Measurements from ENCODE around the gene CASK. TPM values are rescaled to one million over a fixed set of nuclear protein-coding genes. Genes with fewer than 3 reads are reported as not detected.

CASK gene
- total RNA-seq, 1 experiment from 2014 or later = 163 TPM

GRCh38 chrX:41529221-41529620, 394.1 kb downstream of the CASK start:
- no peak overlapping the region for H3K4me3 Mint-ChIP-seq (ENCODE audit: unreplicated experiment)
- no peak overlapping the region for H3K27ac Mint-ChIP-seq (ENCODE audit: unreplicated experiment)
- intact Hi-C loops (cut with micrococcal nuclease; ENCODE audit: unreplicated experiment) = no loop called here
- ChIA-PET CTCF (no interaction called here), POLR2A (no interaction called here)
- TF ChIP-seq CTCF (IDR thresholded peaks at IDR 0.05; ENCODE audit: insufficient read depth in 1 of 2, low read depth in 1 of 2, low read length in 1 of 2, severe bottlenecking in 1 of 2, unreplicated experiment in 1 of 2) = no peak
- no peaks in the 10 kb centered on the region for H3K27me3 Mint-ChIP-seq (ENCODE audit: insufficient read depth, unreplicated experiment)
- no peak overlapping the region for H3K4me3 ChIP-seq (ENCODE audit: low read depth, low read length)
- peaks cover 6% of the 10 kb centered on the region for H3K4me1 Mint-ChIP-seq (ENCODE audit: low read depth, unreplicated experiment)
- no peaks in the 10 kb centered on the region for H3K4me1 ChIP-seq
- H3K36me3 Mint-ChIP-seq (ENCODE audit: insufficient read depth, unreplicated experiment) = peaks cover 40% of the 10 kb centered on the region
- no peaks in the 10 kb centered on the region for H3K9me3 Mint-ChIP-seq (ENCODE audit: unreplicated experiment)
- BruUV-seq (replicated peaks) = no TSS peak
- H3K9me3 ChIP-seq = no peaks in the 10 kb centered on the region
- DNase-seq = no peak
- no peaks in the 10 kb centered on the region for H3K27me3 ChIP-seq (replicated peaks; ENCODE audit: control insufficient read depth, insufficient read depth, low read length)
- no peaks in the 10 kb centered on the region; the same call in 1 of the 2 replicates for H3K36me3 ChIP-seq (ENCODE audit: control insufficient read depth, insufficient read depth, low read length)

GRCh38 chrX:41528784-41529183, 394.6 kb downstream of the CASK start:
- no peak for TF ChIP-seq CTCF (IDR thresholded peaks at IDR 0.05; ENCODE audit: insufficient read depth in 1 of 2, low read depth in 1 of 2, low read length in 1 of 2, severe bottlenecking in 1 of 2, unreplicated experiment in 1 of 2)
- intact Hi-C loops (cut with micrococcal nuclease; ENCODE audit: unreplicated experiment) = no loop called here
- no peak for DNase-seq

GRCh38 chrX:41526925-41527324, 396.4 kb downstream of the CASK start:
- Mint-ChIP-seq H3K4me1 (ENCODE audit: low read depth, unreplicated experiment) (peaks cover 6% of the 10 kb centered on the region), H3K27me3 (ENCODE audit: insufficient read depth, unreplicated experiment) (no peaks in the 10 kb centered on the region), H3K27ac (ENCODE audit: unreplicated experiment) (no peak overlapping the region), H3K4me3 (ENCODE audit: unreplicated experiment) (no peak overlapping the region), H3K9me3 (ENCODE audit: unreplicated experiment) (no peaks in the 10 kb centered on the region), H3K36me3 (ENCODE audit: insufficient read depth, unreplicated experiment) (peaks cover 42% of the 10 kb centered on the region)
- no peak for TF ChIP-seq CTCF (IDR thresholded peaks at IDR 0.05; ENCODE audit: insufficient read depth in 1 of 2, low read depth in 1 of 2, low read length in 1 of 2, severe bottlenecking in 1 of 2, unreplicated experiment in 1 of 2)
- Histone ChIP-seq H3K4me3 (ENCODE audit: low read depth, low read length) (no peak overlapping the region), H3K9me3 (no peaks in the 10 kb centered on the region), H3K4me1 (0 out of 2 replicates have a peak, but pooled peaks cover 3% of the 10 kb centered on the region), H3K36me3 (ENCODE audit: control insufficient read depth, insufficient read depth, low read length) (no peaks in the 10 kb centered on the region; the same call in 1 of the 2 replicates), H3K27me3 (replicated peaks; ENCODE audit: control insufficient read depth, insufficient read depth, low read length) (no peaks in the 10 kb centered on the region)
- ChIA-PET CTCF (no interaction called here), POLR2A (no interaction called here)
- no peak for DNase-seq
- intact Hi-C loops (cut with micrococcal nuclease; ENCODE audit: unreplicated experiment) = no loop called here
- BruUV-seq (replicated peaks) = no TSS peak

More at GRCh38 chrX:41528784-41529183, 394.6 kb downstream of the CASK start:
- Mint-ChIP-seq H3K4me1 (ENCODE audit: low read depth, unreplicated experiment) (peaks cover 6% of the 10 kb centered on the region), H3K4me3 (ENCODE audit: unreplicated experiment) (no peak overlapping the region), H3K27me3 (ENCODE audit: insufficient read depth, unreplicated experiment) (no peaks in the 10 kb centered on the region), H3K27ac (ENCODE audit: unreplicated experiment) (no peak overlapping the region), H3K9me3 (ENCODE audit: unreplicated experiment) (no peaks in the 10 kb centered on the region), H3K36me3 (ENCODE audit: insufficient read depth, unreplicated experiment) (peaks cover 42% of the 10 kb centered on the region)
- CTCF ChIA-PET = no interaction called here
- H3K36me3 ChIP-seq (ENCODE audit: control insufficient read depth, insufficient read depth, low read length) = no peaks in the 10 kb centered on the region; the same call in 1 of the 2 replicates
- H3K9me3 ChIP-seq = no peaks in the 10 kb centered on the region
- POLR2A ChIA-PET = no interaction called here
- no peaks in the 10 kb centered on the region for H3K4me1 ChIP-seq
- no peaks in the 10 kb centered on the region for H3K27me3 ChIP-seq (replicated peaks; ENCODE audit: control insufficient read depth, insufficient read depth, low read length)
- H3K4me3 ChIP-seq (ENCODE audit: low read depth, low read length) = no peak overlapping the region
- BruUV-seq (replicated peaks) = no TSS peak
